HG03196 (cell line): ENCODE results near the gene SETD1B.

Experiments
- ATAC-seq: cut with Tn5 transposase; IDR thresholded peaks from one replicate; pipeline ENCODE4 v1.9.1; 2021; ENCODE audit not compliant: unreplicated experiment

SETD1B gene

DNA sequence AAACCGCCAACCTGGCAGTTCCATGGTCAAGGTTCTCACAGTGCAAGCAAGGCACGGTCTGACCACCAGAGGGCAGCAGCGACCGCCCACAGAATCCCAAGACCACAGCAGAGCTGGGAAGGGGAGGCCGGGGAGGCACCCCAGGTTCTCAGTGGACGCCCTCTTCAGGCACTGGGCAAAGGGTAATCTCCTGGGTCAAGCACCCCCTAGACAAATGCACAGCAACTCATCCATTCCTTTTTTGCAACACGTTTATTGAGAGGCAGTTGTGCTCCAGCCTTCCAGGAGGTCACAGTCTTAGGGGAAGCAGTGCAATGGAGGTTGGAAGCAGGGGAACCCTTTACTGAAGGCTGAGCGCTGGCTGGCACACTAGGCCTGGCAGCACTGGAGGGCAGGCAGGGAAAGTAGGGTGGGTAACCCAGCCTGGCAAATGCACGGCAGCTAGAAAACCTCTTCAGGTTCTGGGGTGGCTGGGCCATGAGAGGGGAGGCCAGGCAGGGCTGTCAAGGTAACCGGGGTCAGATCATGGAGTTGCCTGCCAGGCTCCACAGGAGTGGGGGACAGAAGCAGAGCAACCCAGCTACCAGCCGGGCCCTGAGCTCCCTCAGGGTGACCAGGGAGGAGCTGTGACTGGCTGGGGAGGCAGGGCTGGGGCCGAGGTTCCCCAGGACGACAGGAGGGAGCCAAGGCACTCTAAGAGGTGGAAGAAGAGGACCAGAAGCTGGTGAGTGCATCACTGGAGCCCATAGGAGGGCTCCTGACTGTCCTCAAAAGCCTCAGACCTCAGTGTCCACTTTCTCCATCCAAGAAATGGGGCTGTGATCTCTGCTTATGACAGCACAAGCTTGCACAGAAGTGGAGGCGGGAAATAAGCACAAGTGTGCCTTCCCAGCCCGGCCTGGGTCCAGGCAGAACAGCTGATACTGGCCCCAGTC is 8.5 kb upstream of the SETD1B start:
- ATAC-seq, result no peak

DNA sequence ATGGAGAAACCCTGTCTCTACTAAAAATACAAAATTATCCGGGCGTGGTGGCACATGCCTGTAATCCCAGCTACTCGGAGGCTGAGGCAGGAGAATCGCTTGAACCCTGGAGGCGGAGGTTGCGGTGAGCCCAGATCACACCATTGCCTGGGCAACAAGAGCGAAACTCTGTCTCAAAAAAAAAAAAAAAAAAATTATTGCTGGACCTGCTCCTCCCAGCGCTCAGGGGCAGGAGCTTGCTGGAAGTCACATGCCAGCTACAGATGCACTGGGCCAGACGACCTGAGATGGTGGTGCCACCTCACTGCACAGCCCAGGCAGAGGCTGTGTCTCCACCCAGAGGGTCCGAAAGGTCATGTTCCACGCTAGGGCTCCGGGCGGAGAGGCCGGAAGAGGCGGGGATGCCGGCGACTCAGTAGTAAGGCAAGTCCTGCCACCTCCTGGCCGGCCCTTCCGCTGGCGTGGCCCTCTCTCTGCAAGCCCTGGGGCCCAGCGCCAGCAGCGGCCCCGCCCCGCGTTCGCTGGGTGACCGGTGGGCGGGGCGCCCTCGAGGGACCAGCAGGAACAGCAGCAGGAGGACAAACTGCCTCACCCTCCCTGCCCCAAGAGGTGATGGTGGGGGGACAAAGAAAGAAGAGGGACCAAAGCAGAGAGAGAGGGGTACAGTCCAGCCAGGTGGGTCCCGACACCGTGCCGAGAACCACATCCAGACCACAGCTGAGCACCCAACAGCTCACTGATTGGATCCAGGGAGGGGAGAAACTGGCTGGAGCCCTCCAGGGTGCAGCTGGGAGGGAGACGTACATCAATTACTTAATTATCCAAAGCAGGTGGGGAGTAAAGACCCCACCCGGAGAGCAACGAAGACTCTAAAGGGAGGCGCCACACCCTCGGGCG is 6.7 kb upstream of the SETD1B start:
- no peak for ATAC-seq

DNA sequence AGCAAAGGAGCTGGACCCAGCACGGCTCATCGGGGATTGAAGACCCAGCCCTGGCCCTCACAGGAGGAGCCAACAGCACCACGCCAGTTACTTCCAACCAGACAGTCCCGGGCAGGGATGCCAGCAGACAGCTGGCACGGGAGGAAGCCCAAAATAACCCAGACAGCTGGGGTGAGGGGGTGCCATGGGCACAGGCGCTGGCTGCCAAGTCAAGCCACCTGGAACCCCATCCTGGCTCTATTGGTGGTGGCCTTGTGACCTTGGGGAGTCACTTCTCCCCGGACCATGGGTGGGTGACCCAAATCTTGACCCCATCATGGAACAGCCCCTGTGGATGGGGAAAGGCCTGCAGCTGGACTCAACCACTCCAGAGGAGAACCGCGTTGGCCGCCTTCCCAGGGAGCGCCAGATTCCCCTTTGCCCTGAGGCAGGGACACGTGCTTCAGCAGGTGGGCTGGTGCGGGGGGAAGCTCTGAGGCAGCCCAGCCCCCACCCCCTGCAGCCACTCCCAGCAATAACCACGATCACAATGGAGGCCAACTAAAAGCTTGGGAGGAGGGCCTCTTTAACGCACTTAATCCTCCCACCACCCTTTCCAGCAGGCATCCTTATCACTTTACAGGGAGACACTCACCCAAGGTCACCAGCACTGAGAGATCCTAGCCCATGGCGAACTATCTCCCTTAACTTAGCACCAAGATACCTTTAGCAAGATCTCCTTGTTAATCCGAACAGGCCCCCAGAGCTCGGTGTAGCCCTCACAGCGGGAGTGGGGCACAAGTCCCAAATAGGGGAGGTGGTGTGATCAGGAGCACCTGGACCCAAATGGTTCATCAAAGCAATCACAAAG is 5.6 kb upstream of the SETD1B start:
- ATAC-seq, result no peak

DNA sequence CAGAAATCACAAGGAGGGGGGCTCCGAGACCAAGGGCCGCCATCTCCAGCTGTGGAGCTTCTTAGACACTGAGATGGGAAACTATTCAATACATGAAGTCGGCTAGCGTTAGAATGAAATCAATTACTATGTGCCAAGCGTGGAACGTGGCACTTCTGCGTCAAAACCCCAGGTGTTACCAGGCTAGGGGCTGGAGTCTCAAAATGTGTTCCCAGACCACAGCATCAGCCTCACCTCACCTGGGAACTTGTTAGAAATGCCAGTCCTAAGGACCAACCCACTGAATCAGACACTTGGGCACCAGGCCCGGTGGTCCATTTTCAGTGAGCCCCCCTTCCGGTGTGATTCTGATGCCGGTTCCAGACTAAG is 5.0 kb upstream of the SETD1B start:
- no peak for ATAC-seq

DNA sequence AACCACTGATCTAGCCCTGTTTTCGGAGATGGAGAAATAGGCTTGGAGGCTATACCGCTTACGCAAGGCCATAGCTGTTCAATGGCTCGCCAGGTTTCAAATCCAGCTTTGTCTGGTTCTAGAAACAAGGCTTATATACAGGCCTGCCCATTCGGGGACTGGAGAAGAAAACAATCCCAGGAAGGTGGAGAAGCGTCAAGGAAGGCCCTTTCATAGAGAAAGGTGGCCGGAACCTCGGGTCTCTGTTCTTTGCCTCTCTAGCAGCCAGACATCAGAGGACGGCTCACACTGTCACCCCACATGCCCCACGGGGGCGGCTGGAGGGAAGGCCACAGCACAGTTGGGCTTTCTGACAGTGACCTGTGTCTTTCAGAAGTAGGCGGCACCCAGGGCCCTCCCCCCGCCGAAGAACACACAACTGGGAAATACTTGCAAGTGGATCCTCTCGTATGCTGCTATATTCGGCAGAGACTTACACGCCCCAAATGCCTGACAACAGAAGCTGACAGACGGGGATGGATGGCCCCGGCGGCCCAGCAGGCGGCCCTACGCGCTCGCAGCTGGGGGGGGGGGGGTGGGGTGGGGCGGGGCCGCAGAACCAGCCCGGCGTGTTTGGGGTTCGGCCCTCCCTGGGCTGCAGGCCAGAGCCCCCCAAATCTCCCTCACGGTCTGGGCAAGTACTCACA is 4.5 kb upstream of the SETD1B start:
- ATAC-seq, result no peak

DNA sequence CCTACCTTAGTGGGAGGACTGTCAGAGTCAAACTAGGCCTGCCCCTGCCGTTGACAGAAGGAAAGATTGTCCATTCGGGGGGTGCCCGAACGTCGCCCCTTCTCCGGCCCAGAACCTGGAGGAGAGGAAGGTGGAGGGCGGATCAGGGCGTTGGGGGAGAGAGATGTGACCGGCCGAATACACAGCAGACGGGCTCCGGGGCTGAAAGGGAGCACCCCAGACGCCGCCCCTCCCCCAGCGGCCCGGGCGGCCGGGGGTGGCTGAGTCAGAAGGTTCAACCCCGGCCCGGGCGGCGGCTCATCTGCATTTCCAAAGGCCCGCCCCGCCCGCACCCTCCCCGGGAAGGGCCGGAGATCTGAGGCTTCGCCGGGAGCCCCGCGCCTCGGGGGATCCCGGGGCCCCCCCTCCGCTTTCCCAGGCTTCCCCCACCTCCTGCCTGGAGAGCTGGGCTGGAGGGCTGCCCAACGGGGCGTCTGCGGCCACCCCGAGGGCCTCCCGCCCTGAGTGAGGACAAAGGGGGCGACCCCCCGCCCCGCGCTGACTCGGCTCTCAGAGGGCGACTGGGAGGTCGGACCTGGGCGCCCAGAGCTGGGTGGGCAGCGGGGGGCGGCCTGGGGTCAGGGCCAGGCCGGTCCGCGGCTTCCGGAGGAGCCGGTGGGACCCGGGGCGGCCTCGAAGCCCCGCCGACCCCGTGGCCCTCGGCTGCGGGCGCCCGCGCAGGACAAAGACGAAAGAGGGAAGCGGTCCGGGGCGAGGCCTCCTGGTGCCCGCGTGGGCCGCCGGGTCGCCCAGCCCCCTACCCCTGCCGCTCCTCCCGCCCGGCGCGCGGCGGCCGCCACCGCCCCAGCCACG is 3.7 kb upstream of the SETD1B start:
- ATAC-seq, result peak; percentile 17

DNA sequence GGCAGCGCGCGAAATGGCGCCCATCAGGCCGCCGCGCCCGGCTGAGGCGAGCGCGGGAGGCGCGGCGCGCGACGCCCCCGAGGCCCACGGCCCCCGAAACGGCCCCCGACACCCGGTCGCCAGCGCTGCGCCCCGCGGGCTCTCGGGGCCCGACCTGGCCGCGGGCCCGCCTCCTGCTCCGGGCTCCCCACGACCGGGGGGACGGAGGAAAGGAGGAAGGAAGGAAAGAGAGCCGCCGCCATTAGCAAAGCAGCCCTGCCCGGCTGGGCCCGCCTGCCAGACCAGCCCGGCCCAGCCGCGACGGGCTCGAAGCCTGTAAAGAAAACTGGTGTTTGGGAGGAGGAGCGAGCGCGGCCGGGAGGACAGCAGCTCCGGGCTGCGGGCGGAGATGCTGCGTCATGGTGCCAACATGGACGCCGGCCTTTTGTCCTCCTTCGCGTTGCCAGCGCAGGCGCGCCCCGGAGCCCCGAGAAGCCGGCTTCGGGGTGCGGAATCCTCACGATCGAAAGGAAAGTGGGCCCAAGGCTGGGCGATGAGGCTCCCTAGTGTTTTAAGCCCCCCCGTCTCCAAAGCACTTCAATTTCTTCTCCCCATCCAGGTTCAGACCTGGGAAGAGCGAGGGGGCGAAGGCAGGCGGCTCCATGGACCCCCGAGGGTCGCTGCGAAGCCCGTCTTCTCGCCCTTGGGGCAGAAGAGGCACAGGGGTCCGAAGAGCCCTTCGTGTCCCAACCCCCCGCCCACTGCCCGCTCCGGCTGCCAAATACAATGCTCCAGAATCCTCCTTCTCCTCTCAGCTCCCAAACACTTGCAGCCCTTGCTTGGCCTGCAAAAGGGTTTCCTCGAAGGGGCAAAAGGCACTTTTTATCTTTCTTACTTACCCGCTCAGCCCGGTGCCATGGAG is 2.9 kb upstream of the SETD1B start:
- ATAC-seq, result no peak

DNA sequence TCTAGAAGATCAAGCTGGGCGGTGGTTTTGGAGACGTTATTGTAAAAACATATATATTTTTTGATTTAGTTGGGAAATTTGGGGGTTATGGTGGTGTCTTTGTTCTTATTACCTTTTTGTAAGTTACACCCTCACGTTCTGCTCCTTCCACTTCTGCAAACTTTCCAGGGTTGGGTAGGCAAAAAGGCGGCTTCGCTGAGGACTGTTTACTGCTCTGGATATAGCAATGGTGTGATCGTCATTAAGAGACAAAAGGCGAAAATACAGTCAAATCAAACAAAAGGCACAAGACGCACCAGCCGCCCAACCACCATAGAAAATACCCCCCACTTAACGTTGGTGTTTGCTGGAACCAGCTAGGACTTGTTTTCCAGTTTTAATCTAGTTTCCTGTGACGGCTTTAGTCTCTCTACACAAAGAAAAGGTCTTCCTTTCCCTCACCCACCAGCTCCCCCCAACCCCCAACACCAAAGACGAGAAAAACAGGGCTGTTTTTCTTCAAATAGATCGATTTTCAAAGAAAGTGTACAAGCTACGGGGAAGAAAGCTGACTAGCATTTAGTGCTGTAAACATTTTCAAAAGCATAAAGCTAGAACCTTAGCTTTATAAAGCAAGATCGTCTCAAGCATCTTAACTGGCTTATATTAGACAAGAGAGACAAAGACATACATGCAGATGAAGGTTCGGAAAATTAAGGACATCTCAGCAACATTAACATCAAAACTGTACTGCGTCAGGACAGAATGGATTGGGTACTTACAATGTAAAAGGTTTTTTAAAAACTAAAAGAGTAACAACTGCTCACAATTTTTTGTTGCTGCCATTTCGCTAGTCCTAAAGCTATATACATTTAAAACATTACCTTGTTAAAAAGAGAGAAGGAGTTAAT is 2.0 kb upstream of the SETD1B start:
- ATAC-seq, result no peak

DNA sequence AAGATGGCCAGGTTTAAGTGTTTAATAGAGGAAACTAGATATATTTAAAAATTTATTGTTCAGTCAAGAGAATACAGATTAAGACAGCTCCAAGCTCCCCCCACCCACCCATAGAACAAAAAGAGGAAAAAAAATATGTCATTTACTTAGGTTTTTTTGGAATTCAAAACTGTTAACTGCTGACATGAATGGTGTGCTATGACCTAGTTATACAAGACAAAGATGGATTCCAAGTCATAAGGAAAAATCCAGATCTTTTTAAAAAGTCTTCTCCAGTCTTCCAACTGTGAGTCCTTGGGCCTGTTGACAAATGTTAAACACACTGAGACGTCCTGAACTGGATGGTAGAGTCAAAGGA is 1.3 kb upstream of the SETD1B start:
- ATAC-seq, result no peak

DNA sequence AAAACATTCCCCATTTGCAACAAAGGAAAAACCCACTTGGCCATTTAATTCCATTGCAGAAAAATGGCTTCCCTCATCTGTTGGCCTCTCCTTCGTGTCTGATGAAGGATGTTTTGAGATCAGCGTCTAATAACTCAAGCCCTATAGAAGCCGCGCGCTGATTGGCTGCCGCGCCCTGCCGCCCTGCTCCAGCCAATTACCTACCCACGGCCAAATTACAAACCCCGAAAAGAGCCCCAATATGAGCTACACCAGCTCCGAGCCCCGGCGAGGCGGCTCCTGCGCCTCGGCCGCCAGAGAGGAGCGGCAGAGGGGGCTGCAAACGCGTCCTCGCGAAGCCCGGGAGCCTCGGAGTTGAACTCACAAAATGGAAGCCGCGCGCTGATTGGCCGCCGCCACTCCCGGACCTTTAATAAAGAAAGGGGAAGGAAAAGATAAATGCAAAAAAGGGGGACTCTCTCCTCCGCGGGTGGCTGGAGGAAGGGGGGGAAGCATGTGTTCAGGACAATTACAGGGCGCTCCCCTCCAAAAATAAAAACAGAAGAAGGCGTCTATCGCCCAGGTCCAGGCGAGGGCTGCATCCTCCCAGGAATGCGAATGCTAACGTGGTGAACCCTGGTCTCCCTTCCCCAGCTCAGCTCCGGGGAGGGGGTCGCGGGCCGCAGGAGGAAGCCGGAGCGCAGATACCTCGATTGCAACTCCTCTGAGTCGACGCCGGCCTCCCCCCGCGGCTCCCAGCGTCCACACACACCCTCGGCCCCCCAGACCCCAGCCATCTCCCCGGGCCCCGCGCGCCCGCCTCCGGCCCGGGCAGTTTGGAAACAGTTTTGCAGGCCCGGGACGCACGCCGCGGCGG is 738 bp upstream of the SETD1B start:
- ATAC-seq, result peak; percentile 41

DNA sequence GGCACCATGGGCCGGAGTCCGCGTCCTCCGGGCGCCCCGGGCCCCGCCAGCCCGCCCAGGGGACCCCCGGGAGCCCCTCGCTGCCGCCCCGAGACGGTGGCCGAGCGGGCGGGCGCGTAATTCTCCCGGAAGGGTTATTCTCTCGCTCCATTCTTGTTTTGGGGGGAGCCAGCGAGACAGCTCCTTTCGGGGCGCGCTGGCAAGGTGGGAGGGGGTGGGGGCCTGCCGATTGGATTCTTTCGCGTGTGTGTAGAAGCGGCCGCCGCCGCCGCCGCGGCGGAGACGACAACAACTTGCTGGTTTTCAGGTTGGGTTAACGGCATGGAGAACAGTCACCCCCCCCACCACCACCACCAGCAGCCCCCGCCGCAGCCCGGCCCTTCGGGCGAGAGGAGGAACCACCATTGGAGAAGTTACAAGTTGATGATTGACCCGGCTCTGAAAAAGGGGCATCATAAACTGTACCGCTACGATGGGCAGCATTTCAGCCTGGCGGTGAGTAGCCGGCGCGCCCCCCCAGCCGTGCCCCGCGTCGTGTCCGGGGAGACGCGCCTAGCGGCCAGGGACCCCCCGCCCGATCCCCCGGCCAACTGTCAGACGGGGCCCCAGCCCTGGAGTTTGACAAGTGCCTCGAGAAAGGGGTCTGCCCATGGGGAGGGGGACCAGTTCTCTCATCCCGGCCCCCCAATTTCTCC is 755 bp downstream of the SETD1B start:
- no peak for ATAC-seq

DNA sequence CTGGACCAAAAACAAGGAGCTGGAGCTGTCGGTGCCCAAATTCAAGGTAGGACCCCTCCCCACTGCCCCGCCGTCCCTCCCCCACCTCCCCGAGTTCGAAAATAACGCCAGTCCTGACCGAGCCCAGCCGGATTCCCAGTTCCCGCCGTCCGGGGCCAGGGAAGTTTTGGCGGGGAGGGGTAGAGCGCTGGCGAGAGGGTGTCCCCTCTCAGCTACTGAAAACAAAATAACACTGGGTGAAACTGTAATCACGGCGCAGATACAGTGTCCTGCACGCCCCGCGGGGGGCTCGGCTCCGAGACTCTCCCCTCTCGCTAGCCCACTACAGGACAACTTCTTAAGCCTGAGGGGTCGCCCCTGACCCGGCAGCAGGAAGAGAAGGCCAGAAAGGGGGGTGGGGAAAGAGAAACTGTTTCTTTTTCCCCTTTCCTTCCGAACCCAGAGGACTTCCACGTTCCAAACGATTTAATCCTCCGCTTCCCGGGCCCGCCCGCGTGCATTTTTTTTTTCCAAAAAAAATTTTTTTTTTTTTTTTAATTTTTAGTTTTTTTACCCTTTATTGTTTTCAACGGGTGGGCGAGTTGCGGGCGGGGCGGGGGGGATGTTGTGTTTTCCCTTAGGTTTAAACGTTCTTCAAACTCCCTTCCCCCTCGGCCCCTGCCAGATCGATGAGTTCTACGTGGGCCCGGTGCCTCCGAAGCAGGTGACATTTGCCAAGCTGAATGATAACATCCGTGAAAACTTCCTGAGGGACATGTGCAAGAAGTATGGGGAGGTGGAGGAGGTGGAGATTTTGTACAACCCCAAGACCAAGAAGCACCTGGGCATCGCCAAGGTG is 1.6 kb downstream of the SETD1B start:
- ATAC-seq, result no peak

DNA sequence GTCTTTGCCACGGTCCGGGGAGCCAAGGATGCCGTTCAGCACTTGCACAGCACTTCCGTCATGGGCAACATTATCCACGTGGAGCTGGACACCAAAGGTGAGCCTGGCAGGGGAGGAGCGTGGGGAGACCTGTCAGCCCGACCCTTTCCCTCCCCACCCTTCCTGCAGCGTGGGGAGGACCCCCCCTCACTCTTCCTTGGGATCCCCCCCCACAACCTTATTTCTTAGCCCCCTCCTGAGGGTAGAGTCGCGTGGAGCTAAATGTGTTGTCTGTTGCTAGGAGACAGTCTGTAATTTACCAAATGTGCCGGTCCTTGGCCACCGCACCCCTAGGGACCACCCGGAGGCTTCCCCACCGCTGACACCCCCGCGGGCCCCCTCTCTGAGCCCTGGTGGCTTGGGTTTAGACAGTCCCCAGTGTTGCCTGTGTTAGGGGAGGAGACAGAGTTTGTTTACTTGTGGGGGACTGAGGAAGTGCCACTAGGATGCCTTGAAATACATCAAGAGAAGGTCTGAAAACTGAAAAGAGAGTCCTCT is 2.3 kb downstream of the SETD1B start:
- ATAC-seq, result no peak

DNA sequence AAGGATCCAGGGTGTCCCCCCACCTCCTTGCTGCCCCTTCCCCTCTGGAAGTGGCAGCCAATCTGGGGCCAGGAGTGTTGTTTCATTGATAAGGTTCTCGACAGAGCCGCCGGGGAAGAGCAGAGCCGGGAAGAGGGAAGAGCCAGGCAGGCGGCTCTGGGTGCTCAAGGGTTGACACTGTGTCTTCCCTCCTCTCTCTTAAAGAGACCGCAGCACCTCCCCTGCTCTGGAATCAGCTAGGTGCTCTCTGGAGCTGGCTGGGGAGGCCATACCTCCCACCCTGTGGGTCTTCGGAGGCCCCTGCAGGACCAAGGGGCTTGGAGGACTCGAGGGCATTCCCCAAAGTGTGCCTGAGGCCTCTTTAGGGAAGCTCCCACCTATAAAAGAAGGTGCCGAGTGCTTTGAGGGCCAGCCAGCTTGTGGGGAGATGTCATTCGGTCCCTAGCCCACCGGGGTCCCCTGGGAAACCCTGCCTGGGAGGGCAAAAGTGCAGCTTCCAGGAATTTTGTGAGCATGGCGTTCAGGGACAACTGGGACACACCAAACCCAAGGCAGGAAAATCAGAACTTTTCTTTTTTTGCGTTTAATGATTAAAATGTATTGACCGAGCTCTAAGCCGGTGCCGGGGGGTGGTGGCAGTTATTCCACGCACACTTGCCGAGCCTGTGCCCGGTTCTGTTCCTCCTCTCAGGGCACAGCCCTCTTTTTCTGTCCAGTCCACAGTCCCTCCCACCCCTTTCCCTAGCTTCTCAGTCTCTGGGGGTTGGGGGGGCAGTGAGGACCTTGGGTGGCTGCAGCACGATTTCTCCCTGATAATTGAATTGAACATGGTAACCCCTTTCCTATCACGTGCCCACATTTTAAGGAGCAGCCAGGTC is 3.0 kb downstream of the SETD1B start:
- no peak for ATAC-seq
